Measurements from ENCODE around the gene LGALS4.
"Not testable (repeated sequence)": the region's sequence is repeated elsewhere in the genome, so short reads cannot be mapped to it uniquely, and the experiment has no call there.

The LGALS4 gene

GRCh38 chr19:38812841-38813320 is at the start of gene LGALS4:
LGALS4 (minus strand) TSS chr19:38812945; CDS start chr19:38812886, 59 bp downstream.
- no peak for DNase-seq

DNA sequence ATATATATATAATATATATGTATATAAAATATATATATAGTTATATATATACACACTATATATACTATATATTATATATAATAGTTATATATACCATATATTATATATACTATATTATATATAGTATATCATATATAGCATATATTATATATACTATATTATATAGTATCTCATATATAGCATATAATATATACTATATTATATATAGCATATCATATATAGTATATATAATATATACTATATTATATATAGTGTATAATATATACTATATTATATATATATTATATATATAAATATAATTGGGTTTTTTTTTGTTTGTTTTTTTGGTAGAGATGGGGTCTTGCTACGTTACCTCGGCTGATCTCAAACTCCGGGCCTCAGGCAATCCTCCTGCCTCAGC is 48.6 kb upstream of the LGALS4 start:
- DNase-seq, result no peak

- DNase-seq, result not testable (repeated sequence)
These were observed 47.0 kb upstream of the LGALS4 start for GRCh38 chr19:38859631-38860204.

GRCh38 chr19:38856813-38857212 is 44.1 kb upstream of the LGALS4 start:
- no peak for DNase-seq

- not testable (repeated sequence) for DNase-seq
These were observed 43.0 kb upstream of the LGALS4 start for GRCh38 chr19:38855751-38856150.

DNA sequence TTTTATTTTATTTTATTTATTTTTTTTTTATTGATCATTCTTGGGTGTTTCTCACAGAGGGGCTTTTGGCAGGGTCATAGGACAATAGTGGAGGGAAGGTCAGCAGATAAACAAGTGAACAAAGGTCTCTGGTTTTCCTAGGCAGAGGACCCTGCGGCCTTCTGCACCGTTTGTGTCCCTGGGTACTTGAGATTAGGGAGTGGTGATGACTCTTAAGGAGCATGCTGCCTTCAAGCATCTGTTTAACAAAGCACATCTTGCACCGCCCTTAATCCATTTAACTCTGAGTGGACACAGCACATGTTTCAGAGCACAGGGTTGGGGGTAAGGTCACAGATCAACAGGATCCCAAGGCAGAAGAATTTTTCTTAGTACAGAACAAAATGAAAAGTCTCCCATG is 42.2 kb upstream of the LGALS4 start:
- DNase-seq, result not testable (repeated sequence)

DNA sequence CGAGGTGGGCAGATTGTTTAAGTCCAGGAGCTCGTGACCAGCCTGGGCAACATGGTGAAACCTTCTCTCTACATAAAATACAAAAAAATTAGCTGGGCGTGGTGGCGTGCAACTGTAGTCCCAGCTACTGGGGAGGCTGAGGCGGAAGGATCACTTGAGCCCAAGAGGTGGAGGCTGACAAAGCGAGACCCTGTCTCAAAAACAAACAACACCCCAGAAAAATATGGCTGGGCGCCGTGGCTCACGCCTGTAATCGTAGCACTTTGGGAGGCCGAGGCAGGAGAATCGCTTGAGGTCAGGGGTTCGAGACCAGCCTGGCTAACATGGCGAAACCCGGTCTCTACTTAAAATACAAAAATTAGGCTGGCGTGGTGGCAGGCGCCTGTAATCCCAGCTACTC is 40.5 kb upstream of the LGALS4 start:
- no peak for DNase-seq

GRCh38 chr19:38852231-38853044 is 39.7 kb upstream of the LGALS4 start:
- DNase-seq, result peak; percentile 85

GRCh38 chr19:38851622-38852230 is 39.0 kb upstream of the LGALS4 start:
- DNase-seq, result peak; percentile 95

- peak; percentile 64 for DNase-seq
These were observed 38.4 kb upstream of the LGALS4 start for GRCh38 chr19:38850976-38851621.

- DNase-seq, result peak; percentile 100
These were observed 37.8 kb upstream of the LGALS4 start for GRCh38 chr19:38850436-38850975.

DNA sequence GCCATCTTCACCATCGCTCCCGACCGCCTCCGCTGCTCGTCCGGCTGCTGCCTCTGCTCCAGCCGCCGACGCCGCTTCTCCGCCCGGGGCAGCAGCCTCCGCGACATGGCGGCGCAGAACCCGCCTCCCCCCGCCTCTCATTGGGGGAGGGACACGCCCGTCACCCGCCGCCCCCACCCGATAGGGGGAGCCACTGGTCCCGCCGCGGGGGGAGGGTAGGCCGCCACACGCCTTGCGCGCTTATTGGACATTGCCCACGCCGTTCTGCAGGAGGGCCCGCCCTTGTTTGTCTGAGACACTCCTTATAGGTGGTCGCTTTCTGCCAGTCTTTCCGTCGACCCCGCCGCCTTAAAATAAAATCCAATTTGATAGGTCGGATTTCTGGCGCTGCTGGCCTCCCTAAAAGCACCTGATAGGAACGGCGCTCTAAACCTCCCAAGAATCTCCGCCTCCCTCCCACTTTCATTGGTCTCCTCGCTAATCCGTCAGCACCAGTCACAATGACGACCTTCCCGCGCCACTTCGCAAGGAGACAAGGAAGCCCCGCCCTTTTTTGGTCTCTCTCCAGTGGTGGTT is 37.2 kb upstream of the LGALS4 start, which contains the start of gene HNRNPL:
TSS of gene HNRNPL (minus strand) at position 127 of the 576 bp plus-strand sequence. CDS start at position 107, 20 bp downstream.
- DNase-seq, result no peak

DNA sequence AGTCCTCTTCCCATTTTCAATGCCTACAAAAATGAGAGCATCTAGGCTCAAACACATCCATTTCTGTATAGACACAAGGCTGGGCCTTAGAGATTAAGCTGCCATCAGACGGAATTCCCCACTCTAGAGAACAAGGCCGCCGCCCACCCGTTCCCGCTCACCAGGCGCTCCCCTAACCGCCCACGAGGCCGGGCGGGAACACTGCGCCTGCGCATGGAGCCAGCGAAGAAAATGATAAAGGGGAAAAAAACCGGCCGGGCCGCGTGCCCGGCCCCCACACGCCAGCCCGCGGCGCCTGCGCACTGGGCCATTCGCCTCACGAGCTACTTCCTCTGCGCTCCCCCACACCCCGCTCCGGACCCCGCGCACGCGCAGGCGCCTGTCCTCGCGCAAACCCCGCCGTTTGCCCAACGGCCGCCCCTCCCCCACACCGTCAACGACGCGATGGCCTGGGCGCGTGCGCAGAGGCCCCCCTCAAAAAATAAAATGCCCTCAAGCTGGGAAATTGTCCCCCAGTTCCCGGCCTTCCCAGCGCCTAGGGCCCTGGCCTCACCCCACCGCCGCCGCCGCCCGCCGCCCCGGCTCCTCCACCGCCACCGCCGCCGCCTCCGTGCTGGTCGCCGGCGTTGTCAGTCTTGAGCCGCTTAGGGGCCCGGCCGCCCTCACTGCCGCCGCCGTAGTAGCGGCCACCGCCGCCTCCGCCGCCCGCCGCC is 36.6 kb upstream of the LGALS4 start:
- peak; percentile 98 for DNase-seq

GRCh38 chr19:38848299-38849146 is 35.8 kb upstream of the LGALS4 start:
- DNase-seq, result no peak

GRCh38 chr19:38846097-38846496 is 33.4 kb upstream of the LGALS4 start:
- DNase-seq, result no peak

DNA sequence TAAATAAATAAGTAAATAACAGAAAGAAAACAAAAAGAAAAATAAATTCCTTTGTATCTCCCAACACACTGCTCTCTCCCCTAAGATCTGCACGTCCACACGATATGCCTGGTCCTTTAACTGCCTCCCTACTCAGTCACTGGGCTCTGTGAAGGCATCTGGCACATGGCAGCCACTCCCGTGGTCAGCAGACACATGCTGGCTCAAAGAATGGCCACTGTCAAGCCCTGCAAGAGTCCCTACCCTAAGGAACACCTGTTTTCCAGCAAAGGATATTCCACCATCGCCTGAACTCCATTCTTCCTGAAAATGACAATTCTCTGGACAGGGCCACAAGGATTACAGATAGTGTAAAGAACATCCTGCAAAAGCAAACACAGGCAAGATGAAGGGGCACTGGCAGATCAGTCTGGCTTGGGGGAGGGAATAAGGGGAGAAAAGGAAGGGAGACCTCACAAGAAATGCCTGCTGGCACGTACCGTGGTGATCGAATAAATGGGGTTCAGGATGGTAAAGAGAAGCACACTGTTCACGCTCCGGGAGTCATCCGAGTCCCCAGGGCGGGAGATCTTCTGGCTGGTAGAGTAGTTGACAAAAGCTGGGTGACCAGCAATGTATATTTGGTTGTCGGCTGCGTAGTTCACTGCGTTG is 32.8 kb upstream of the LGALS4 start:
- no peak for DNase-seq

- DNase-seq, result no peak
These were observed 31.4 kb upstream of the LGALS4 start for GRCh38 chr19:38844093-38844686.

DNA sequence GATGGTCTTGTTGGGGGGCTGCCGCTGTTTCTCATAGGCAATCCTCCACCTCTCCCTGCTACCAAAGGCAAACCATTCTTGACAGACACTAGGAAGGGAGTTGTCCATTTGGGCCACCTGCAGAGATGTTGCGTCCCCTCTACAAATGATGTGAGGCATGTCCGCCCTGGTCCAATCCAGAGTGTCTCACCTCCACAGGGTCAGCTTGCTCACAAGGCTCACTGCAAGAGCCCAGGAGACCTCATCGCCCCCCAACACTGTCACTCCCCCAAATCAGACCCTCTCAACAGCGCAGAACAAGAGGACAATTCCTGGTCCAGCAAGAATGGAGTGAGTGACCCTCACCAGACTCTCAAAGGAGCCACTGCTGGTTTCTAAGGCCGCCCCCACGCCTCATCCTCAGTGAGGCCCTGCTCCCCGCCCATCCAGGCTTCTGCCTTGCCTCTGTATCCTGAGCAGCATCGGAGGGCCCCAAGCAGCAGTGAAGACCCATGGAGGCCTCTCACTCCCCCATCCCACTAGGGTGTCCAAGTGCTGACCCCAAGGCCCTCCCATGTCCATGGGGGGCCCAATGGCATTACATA is 30.5 kb upstream of the LGALS4 start:
- DNase-seq, result no peak

GRCh38 chr19:38842439-38843174 is 29.9 kb upstream of the LGALS4 start:
- DNase-seq, result no peak

Measured in right hindlimb (tissue), 1 donor.